HG02571 (cell line): ENCODE measurements around the gene TTC34.
"Not testable (repeated sequence)": the region's sequence is repeated elsewhere in the genome, so short reads cannot be mapped to it uniquely, and the experiment has no call there.

Experiments used
- ATAC-seq: cut with Tn5 transposase; IDR thresholded peaks from one replicate; pipeline ENCODE4 v1.9.1; 2021; ENCODE audit warnings: mild to moderate bottlenecking, moderate library complexity; ENCODE audit not compliant: unreplicated experiment

Gene TTC34

GRCh38 chr1:2800664-2801045 lies 838 bp downstream of the TTC34 start:
- ATAC-seq = no peak

- ATAC-seq = no peak
Measured at GRCh38 chr1:2799811-2800663, 1.5 kb downstream of the TTC34 start.

GRCh38 chr1:2798958-2799357 lies 2.5 kb downstream of the TTC34 start:
- not testable (repeated sequence) for ATAC-seq

- no peak for ATAC-seq
Measured at GRCh38 chr1:2797741-2798016, 3.8 kb downstream of the TTC34 start.

DNA sequence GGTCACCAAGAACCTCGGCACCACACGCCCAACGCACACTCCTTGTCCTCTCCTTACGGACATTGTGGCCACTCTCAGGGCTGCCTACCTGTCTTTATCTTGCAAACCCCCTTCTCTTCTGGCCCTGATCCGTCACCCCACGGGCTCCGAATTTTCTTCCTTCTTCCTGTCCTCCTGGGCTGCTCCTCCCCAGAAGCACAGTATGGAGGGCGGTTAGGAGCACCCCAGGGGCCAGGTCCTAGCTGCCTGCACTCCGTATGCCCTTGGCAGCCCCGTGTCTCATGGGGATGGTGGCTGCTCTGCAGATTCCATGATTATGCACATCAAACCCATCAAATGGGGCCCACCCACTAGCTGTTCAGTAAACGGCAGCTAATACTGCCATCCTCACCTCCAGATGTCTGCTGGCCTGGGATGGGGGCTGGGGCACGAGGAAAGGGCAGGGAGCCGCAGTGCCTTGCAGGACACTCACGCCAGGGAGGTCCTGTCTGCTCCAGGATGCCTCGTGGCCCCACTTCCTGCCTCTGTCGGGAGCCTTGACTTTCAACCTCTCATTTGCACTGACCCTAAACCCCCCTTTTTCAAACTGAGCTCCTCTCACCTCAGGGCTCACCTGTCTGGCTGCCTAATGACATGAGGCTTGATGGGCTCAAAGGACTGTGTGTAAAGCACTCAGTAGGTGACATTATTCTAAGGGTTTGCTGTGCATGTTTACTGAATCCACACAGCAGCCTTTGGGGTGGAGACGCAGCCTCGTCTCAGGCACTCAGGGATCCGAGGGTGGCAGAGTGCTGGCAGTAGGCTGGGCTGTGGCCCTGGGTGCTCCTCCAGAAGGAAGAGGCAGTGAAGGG lies 4.4 kb downstream of the TTC34 start:
- ATAC-seq = no peak

DNA sequence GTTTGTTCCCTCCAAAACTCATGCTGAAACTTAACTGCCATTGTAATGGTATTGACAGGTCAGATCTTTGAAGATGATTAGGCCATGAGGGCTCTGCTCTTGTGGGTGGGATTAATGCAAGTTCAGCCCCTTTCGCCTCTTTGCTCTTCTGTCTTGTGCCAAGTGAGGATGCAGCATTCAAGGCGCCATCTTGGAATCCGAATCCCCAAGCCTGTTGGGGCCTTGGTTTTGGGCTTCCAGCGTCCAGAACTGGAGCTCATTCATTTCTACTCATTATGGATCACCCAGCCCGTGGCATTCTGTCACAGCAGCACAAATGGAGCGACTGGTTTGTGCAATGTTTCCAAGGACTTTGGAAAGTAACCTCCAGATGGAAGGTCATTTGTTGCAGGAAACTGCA lies 5.6 kb downstream of the TTC34 start:
- ATAC-seq = no peak

- ATAC-seq = no peak
Measured at GRCh38 chr1:2791027-2791760, 10.3 kb downstream of the TTC34 start.

GRCh38 chr1:2789986-2790581 lies 11.4 kb downstream of the TTC34 start:
- no peak for ATAC-seq

DNA sequence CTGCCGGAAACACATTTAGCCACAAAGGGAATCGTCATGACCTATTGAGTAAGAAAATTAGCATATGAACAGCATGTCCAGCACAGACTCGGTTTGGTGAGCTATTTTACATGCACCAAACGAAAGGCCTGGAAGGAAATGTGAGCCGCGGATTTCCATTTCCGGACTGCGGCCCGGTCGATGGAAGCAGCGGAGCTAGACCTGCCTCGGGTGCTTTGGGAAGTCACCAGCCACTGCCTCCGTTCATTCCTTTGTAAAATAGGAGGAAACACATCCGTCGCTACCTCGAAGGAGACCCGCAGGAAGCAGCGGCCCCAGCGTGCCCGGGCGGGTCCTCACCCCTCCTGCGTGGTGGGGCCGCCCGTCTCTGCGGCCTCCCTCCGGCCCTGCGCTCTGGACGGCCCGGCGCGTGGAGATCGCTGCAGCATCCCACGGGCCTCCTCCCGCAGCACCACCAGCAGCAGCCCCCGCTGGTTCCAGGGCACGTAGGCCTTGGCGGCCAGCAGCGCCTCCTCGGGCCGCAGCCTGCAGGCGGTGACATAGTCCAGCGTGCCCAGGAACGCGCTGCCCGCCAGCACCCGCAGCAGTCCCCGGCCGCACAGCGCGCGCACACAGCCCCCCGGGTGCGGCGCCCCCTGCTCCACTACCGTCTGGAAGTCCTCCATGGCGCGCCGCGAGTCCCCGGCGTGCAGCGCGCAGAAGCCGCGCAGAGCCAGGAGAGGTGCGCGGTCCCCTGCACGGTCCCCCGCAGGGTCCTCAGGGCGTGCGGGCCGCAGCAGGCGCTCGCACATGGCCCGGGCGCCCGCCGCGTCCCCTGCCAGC lies 12.1 kb downstream of the TTC34 start:
- no peak for ATAC-seq

DNA sequence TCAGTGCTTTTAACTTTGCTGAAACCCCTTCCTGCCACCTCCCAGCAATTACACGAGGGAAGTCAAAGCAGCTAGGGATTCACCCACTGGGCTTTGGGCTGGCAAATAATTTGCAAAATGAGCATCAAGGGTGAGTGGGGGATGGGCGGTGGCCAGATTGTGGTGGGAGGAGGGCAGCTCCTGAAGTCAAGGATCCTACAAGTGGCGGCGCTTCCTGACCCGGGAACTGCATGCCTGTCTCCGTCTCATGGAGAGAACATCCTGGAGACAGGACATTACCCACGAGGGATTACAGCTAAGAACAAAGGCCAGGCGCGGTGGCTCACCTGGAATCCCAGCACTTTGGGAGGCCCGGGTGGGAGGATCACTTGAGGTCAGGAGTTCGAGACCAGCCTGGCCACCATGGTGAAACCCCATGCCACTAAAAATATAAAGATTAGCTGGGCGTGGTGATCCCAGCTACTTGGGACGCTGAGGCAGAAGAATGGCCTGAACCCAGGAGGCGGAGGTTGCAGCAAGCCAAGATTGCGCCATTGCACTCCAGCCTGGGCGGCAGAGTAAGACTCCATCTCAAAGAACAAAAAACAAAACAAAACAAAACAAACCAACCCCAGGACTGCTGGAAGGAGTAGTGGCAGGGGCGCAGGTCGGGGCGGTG lies 12.9 kb downstream of the TTC34 start:
- ATAC-seq = no peak

- no peak for ATAC-seq
Measured at GRCh38 chr1:2787163-2787911, 14.2 kb downstream of the TTC34 start.

- no peak for ATAC-seq
Measured at GRCh38 chr1:2786329-2787162, 14.9 kb downstream of the TTC34 start.

DNA sequence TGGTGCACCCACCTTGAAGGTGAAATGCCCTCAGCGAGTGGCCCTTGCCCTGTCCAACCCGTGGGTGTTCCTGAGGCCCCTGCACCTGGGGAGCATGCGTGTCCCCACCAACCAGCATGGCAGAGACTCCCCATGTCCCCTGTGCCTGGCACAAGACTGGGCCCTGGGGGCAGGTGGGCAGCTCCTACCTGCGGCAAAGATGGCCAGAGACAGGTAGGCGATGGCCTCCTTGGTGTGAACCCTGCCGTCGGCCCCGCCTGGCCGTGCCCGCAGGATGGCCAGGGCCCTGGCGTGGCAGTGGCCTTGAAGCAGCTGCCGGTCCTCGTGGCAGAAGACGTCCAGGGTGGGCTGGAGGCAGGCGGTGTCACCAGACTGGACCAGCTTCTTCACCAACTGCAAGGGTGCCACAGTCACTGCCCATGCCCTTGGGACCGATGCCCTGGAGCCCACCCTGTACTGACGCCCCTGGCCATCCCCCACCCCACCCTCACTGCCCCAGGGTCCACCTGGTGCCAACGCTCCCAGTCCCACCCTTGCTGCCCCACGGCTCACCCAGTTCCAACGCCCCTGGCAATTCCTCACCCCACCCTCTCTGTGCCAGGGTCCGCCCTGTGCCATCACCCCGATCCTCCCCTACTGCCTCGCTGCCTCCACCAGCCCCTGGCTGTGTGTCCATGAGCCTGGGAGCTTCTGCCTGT lies 15.7 kb downstream of the TTC34 start:
- ATAC-seq = no peak

DNA sequence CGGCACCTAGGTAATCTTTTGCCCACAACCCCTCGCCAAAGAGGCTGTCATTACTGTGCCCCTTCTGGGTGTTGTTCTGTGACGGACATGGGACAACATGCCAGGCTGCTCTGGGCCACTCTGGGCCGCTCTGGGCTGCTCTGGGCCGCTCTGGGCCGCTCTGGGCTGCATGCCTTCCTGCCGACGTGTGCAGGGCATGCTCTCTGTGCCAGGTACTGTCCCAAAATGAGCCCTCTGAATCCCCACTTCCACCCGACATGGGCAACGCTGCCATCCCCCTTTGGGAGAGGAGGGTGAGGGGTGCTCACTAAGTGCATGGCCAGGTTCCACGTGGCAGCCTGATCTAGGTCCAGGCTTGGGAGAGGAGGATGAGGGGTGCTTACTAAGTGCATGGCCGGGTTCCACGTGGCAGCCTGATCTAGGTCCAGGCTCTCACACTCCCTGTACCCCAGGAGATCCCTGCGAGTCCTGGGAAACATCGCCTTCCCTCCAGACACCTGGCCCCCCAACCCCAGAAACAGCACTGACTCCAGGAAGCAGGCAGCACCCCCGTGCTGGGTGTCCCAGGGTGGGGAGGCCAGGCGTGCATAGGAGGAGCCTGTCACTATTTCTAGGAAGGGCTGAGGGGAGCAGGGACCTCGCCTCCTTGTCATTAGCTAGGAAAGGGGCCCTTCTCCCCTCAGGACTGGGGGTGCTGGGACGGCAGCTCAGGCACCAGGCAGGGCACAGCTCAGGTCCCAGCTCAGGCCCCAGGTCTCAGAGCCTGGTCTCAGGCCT lies 16.5 kb downstream of the TTC34 start:
- ATAC-seq = no peak

DNA sequence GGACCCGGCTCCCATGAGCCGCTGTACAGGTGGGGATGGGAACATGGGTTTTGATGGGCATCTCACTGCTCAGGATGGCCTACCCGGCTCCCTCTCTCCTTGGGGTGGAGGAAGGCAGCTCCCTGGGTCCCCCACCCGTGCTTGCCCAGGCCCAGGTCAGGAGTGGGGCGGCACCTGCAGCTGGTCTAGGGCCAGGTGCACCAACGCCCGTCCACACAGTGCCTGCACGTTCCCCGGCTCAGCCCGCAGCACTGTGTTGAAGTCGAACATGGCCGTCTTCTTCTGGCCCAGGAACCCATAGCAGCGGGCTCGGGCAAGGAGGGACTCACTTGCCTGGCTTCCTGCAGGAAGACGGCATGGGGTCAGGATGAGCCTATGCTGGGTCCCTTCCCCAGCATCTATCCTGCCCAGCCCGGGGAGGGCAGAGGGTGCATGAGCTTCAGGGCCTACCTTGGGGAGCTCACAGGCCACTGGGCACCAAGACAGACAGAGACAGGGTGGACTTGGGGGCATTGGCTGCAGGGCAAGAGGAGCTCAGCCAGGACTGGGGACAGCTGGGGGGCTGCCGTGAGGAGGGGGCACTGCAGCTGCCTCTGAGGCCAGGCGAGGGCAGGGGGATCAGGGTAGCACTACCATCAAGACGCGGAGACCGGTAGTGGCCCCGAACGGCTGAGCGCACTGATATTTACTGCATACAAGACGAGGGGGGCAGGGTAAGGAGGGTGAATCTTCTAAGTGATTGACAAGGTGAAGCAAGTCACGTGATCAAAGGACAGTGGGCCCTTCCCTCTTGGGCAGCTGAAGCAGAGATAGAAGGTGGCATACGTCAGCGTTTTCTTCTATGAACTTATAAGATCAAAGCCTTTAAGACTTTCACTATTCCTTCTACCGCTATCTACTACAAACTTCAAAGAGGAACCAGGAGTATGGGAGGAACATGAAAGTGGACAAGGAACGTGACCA lies 17.8 kb downstream of the TTC34 start:
- no peak for ATAC-seq

DNA sequence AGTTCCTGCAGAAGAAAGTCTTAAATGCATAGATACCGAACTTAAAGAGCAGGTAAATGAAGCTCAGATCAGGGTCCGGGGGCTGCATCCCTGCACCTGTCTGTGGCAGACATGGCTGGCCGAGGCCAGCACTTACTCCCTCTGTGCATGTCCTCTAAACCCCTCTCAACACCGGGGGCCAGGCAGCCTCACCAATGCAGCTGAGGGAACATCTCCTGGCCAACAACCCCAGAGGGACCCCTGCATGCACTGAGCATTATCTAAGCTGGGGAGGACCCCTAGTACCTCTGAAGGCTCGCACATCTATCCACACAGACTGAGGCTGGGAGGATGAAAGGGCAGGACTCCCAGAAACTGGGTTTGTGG lies 18.4 kb downstream of the TTC34 start:
- ATAC-seq = no peak
